ENCODE measurements around the gene BCAS1. TPM values are rescaled to one million over a fixed set of nuclear protein-coding genes. Genes with fewer than 3 reads are reported as not detected.

Gene BCAS1
- total and polyA plus RNA-seq, 10 of the 15 experiments (the other 5 are each of a cell fraction or from before 2014, with no cell fraction given): 0.21 to 1.4 (median 0.55) TPM

GRCh38 chr20:53926428-53927028 is 143.9 kb downstream of the BCAS1 start (continued):
- peak; percentile 80 to 82 for TF ChIP-seq EP300 (IDR thresholded peaks at IDR 0.05; ENCODE audit: borderline replicate concordance in 1 of 2, control insufficient read depth in 1 of 2, low read depth in 2 of 2, low read length in 2 of 2)
- TF ChIP-seq BMI1 (IDR thresholded peaks at IDR 0.05; ENCODE audit: borderline replicate concordance): no peak
- TF ChIP-seq IKZF1 (conservative IDR thresholded peaks at IDR 0.05): peak; percentile 95
- TF ChIP-seq JUNB (IDR thresholded peaks at IDR 0.05): peak; percentile 82
- no peak for TF ChIP-seq HDAC6 (IDR thresholded peaks at IDR 0.05; ENCODE audit: unreplicated experiment)
- no peak for TF ChIP-seq CBX3 (IDR thresholded peaks at IDR 0.05; ENCODE audit: borderline replicate concordance, low read depth)
- no peak for TF ChIP-seq CHD4 (IDR thresholded peaks at IDR 0.05)
- TF ChIP-seq YY1 (IDR thresholded peaks at IDR 0.05; ENCODE audit: low read depth, low read length): no peak
- no peak for TF ChIP-seq ATF3 (IDR thresholded peaks at IDR 0.05; ENCODE audit: borderline replicate concordance, extremely low read depth, low read depth, low read length)
- no peak for TF ChIP-seq NR2C2 (IDR thresholded peaks at IDR 0.05; ENCODE audit: borderline replicate concordance, control insufficient read depth, insufficient read length, low read depth)
- peak in 1 of 2 experiments; percentile 43; a peak in 1 of 4 replicates for TF ChIP-seq CEBPB (IDR thresholded peaks at IDR 0.05; ENCODE audit: borderline replicate concordance in 1 of 2, low read depth in 2 of 2, low read length in 2 of 2)
- TF ChIP-seq RB1 (IDR thresholded peaks at IDR 0.05; ENCODE audit: borderline replicate concordance): no peak; the same call in 1 of the 2 replicates
- TF ChIP-seq NFIC (IDR thresholded peaks at IDR 0.05; ENCODE audit: low read depth, low read length): peak; percentile 91
- TF ChIP-seq SUPT20H (IDR thresholded peaks at IDR 0.05; ENCODE audit: borderline replicate concordance, control insufficient read depth, low read depth, low read length): no peak
- TF ChIP-seq, protein P1, sequence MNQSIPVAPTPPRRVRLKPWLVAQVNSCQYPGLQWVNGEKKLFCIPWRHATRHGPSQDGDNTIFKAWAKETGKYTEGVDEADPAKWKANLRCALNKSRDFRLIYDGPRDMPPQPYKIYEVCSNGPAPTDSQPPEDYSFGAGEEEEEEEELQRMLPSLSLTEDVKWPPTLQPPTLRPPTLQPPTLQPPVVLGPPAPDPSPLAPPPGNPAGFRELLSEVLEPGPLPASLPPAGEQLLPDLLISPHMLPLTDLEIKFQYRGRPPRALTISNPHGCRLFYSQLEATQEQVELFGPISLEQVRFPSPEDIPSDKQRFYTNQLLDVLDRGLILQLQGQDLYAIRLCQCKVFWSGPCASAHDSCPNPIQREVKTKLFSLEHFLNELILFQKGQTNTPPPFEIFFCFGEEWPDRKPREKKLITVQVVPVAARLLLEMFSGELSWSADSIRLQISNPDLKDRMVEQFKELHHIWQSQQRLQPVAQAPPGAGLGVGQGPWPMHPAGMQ (IDR thresholded peaks at IDR 0.05; ENCODE audit: borderline replicate concordance): no peak
- TF ChIP-seq, protein P2, sequence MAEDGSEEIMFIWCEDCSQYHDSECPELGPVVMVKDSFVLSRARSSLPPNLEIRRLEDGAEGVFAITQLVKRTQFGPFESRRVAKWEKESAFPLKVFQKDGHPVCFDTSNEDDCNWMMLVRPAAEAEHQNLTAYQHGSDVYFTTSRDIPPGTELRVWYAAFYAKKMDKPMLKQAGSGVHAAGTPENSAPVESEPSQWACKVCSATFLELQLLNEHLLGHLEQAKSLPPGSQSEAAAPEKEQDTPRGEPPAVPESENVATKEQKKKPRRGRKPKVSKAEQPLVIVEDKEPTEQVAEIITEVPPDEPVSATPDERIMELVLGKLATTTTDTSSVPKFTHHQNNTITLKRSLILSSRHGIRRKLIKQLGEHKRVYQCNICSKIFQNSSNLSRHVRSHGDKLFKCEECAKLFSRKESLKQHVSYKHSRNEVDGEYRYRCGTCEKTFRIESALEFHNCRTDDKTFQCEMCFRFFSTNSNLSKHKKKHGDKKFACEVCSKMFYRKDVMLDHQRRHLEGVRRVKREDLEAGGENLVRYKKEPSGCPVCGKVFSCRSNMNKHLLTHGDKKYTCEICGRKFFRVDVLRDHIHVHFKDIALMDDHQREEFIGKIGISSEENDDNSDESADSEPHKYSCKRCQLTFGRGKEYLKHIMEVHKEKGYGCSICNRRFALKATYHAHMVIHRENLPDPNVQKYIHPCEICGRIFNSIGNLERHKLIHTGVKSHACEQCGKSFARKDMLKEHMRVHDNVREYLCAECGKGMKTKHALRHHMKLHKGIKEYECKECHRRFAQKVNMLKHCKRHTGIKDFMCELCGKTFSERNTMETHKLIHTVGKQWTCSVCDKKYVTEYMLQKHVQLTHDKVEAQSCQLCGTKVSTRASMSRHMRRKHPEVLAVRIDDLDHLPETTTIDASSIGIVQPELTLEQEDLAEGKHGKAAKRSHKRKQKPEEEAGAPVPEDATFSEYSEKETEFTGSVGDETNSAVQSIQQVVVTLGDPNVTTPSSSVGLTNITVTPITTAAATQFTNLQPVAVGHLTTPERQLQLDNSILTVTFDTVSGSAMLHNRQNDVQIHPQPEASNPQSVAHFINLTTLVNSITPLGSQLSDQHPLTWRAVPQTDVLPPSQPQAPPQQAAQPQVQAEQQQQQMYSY (CRISPR knock-in tag; IDR thresholded peaks at IDR 0.05): no peak
- peak; percentile 67 for TF ChIP-seq SMAD1 (IDR thresholded peaks at IDR 0.05; ENCODE audit: low read depth, partially characterized antibody)
- peak; percentile 87 for TF ChIP-seq SKIL (IDR thresholded peaks at IDR 0.05; ENCODE audit: low read depth, poor library complexity, severe bottlenecking)
- TF ChIP-seq ESRRA (IDR thresholded peaks at IDR 0.05; ENCODE audit: low read length): no peak
- TF ChIP-seq STAT3 (IDR thresholded peaks at IDR 0.05; ENCODE audit: low read depth, low read length): peak; percentile 81; the same call in 1 of the 2 replicates
- TF ChIP-seq ATF2 (IDR thresholded peaks at IDR 0.05; ENCODE audit: low read length): peak; percentile 96
